Measurements from ENCODE around the gene SELENOM.
A peak's percentile ranks its signal among the peaks of the same experiment; 100 is the strongest.
"Not testable (repeated sequence)": the region's sequence is repeated elsewhere in the genome, so short reads cannot be mapped to it uniquely, and the experiment has no call there.

SELENOM gene

GRCh38 chr22:31112547-31113091 is 5.3 kb upstream of the SELENOM start:
- DNase-seq (ENCODE audit: low read depth): not testable (repeated sequence)

GRCh38 chr22:31107894-31108218 is 488 bp upstream of the SELENOM start:
- H3K4me3 ChIP-seq (ENCODE audit: low read depth, low read length): peak overlapping the region; percentile 43
- no peak for DNase-seq (ENCODE audit: low read depth)

More at GRCh38 chr22:31112547-31113091, 5.3 kb upstream of the SELENOM start:
- H3K4me3 ChIP-seq (ENCODE audit: low read depth, low read length): not testable (repeated sequence)

GRCh38 chr22:31106731-31107177 is 614 bp downstream of the SELENOM start:
- H3K4me3 ChIP-seq (ENCODE audit: low read depth, low read length): peak overlapping the region; percentile 89
- DNase-seq (ENCODE audit: low read depth): no peak

GRCh38 chr22:31106001-31106571 is 1.3 kb downstream of the SELENOM start:
- H3K4me3 ChIP-seq (ENCODE audit: low read depth, low read length): peak overlapping the region; percentile 89
- DNase-seq (ENCODE audit: low read depth): no peak

- DNase-seq (ENCODE audit: low read depth): no peak
- no peak overlapping the region for H3K4me3 ChIP-seq (ENCODE audit: low read depth, low read length)
Measured at GRCh38 chr22:31105282-31105929, 2.0 kb downstream of the SELENOM start.

GRCh38 chr22:31104869-31105268 is 2.5 kb downstream of the SELENOM start:
- DNase-seq (ENCODE audit: low read depth): no peak
- H3K4me3 ChIP-seq (ENCODE audit: low read depth, low read length): no peak overlapping the region

- no peak for DNase-seq (ENCODE audit: low read depth)
- no peak overlapping the region for H3K4me3 ChIP-seq (ENCODE audit: low read depth, low read length)
Measured at GRCh38 chr22:31103899-31104694, 3.3 kb downstream of the SELENOM start.

- no peak overlapping the region for H3K4me3 ChIP-seq (ENCODE audit: low read depth, low read length)
- DNase-seq (ENCODE audit: low read depth): no peak
Measured at GRCh38 chr22:31103111-31103510, 4.3 kb downstream of the SELENOM start.

- peak; percentile 79 for DNase-seq (ENCODE audit: low read depth)
- no peak overlapping the region for H3K4me3 ChIP-seq (ENCODE audit: low read depth, low read length)
Measured at GRCh38 chr22:31102441-31103081, 4.8 kb downstream of the SELENOM start.

GRCh38 chr22:31100762-31101525 is 6.4 kb downstream of the SELENOM start:
- no peak overlapping the region for H3K4me3 ChIP-seq (ENCODE audit: low read depth, low read length)
- DNase-seq (ENCODE audit: low read depth): no peak

- DNase-seq (ENCODE audit: low read depth): no peak
- no peak overlapping the region for H3K4me3 ChIP-seq (ENCODE audit: low read depth, low read length)
Measured at GRCh38 chr22:31099841-31100761, 7.3 kb downstream of the SELENOM start.

GRCh38 chr22:31099386-31099785 is 8.0 kb downstream of the SELENOM start:
- H3K4me3 ChIP-seq (ENCODE audit: low read depth, low read length): no peak overlapping the region
- DNase-seq (ENCODE audit: low read depth): no peak

GRCh38 chr22:31098632-31099110 is 8.7 kb downstream of the SELENOM start:
- DNase-seq (ENCODE audit: low read depth): no peak
- no peak overlapping the region for H3K4me3 ChIP-seq (ENCODE audit: low read depth, low read length)

GRCh38 chr22:31097941-31098631 is 9.3 kb downstream of the SELENOM start:
- DNase-seq (ENCODE audit: low read depth): no peak
- H3K4me3 ChIP-seq (ENCODE audit: low read depth, low read length): no peak overlapping the region

- not testable (repeated sequence) for H3K4me3 ChIP-seq (ENCODE audit: low read depth, low read length); DNase-seq (ENCODE audit: low read depth)
Measured at GRCh38 chr22:31097539-31097938, 9.8 kb downstream of the SELENOM start.

GRCh38 chr22:31096657-31097279 is 10.6 kb downstream of the SELENOM start:
- DNase-seq (ENCODE audit: low read depth): no peak
- H3K4me3 ChIP-seq (ENCODE audit: low read depth, low read length): no peak overlapping the region

- H3K4me3 ChIP-seq (ENCODE audit: low read depth, low read length): no peak overlapping the region
- DNase-seq (ENCODE audit: low read depth): no peak
Measured at GRCh38 chr22:31095637-31096249, 11.6 kb downstream of the SELENOM start.
